ENCODE data around the gene CDH26.

GRCh38 chr20:60000271-60001042 is 42.2 kb downstream of the CDH26 start:
- TF ChIP-seq POLR2AphosphoS5 (IDR thresholded peaks at IDR 0.05; ENCODE audit: borderline replicate concordance, low read depth, low read length) (no peak), EZH2 (IDR thresholded peaks at IDR 0.05) (no peak), FOXP2 (optimal IDR thresholded peaks at IDR 0.05; ENCODE audit: control extremely low read depth, extremely low read length, insufficient read depth) (no peak)
